HG02973 (cell line): ENCODE data around the gene KCNA3.

ENCODE experiments used
- ATAC-seq: cut with Tn5 transposase; IDR thresholded peaks from one replicate; pipeline ENCODE4 v1.9.1; 2021; ENCODE audit warnings: moderate library complexity; ENCODE audit not compliant: unreplicated experiment

Gene KCNA3

DNA sequence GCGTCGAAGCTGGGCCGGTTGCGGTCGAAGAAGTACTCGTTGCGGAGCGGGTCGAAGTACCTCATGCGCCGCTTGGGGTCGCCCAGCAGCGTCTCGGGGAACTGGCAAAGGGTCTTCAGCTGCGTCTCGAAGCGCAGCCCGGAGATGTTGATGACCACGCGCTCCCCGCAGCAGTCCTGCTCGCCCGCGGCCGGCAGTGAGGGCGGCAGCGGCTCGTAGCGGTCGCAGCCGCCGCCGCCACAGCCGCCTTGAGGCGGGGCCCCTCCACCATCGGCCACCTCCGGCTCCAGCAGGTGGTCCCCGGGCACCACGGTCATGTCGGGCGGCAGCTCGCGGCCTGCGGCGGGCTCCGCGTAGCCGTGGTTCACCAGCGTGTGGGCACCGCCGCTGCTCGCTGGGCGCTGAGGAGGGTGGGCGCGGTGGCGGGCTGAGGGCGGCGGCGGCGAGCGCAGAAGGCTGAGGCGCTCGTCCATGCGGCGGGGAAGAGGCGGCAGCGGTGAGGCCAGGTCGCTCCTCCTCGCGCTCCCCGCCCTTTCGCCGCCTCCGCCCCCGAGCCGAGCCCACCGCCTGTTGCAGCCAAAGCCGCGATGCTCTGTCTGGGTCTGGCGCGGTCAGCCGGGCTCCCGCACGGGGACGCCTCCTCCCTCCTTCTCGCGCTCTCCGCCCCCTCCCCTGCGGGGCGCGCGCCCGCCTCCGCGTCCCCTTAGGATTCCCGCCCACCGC is at the start of gene KCNA3:
TSS of gene KCNA3 (minus strand) at position 604 of the 723 bp plus-strand sequence. CDS start at position 473, 131 bp downstream.
- ATAC-seq: no peak

DNA sequence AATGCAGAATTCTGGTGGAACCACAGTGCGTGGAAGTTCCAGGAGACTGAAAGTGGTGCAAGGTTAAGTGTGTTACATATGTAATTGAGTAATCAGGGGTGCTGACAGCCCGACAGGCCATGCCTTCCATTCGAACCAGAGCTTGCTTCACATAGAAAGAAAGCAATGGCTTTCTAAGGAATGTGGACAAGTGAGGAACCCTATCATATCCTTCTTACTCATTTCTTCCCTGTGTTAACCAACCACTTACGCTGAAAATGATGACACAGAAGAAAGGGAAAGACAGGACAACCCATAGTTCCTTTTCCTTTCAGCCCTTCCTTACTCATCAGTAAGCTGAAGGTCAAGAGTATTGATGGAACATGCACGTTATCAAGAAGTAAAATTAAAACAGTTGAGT is 48.1 kb upstream of the KCNA3 start:
- ATAC-seq: no peak

GRCh38 chr1:110719908-110720307 is 45.2 kb upstream of the KCNA3 start:
- no peak for ATAC-seq

DNA sequence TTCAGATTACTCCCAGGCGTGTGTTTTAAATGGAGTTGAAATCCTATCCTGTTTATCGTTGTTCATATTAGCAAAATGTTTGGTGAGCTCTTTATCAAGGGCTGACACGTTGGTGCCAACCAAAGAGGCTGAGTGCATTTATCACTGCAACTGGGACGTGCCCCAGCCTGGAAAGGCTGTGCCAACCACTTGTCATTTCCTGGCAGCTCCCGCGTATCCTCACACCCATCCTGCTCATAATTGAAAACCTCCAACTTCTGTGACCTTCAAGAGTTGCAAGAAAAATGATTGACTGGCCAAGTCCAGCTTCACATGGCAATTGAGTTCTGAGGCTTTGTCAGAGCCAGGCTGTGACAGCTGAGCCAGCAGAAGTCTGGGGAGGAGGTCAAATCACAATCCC is 43.7 kb upstream of the KCNA3 start:
- no peak for ATAC-seq

- ATAC-seq: no peak
Measured at GRCh38 chr1:110717179-110717578, 42.4 kb upstream of the KCNA3 start.

- no peak for ATAC-seq
Measured at GRCh38 chr1:110714374-110714995, 39.7 kb upstream of the KCNA3 start.

GRCh38 chr1:110713221-110713620 is 38.5 kb upstream of the KCNA3 start:
- ATAC-seq: no peak

- no peak for ATAC-seq
Measured at GRCh38 chr1:110710314-110710713, 35.6 kb upstream of the KCNA3 start.

GRCh38 chr1:110708974-110709440 is 34.3 kb upstream of the KCNA3 start:
- no peak for ATAC-seq

DNA sequence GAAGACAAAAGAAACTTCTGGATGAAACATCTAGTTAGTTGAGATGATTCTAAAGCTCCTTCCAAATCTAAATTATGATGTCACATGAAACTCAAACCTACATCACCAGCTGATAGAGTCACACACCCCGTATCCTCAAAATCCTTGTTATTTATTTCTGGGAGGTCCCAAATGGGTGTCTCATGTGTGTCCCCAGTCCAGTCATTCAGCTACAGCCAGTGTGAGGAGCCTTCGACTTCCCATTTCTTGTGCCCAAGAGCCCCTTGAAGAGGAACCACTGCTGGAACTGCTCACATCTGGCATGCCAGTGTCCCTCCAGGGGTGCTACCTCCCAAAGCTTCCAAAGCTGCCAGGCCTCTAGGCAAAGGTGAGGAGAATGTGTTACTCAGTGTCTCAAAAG is 32.5 kb upstream of the KCNA3 start:
- ATAC-seq: no peak

- ATAC-seq: no peak
Measured at GRCh38 chr1:110706621-110707020, 31.9 kb upstream of the KCNA3 start.

- no peak for ATAC-seq
Measured at GRCh38 chr1:110702260-110702659, 27.5 kb upstream of the KCNA3 start.

- ATAC-seq: no peak
Measured at GRCh38 chr1:110700767-110701166, 26.0 kb upstream of the KCNA3 start.

GRCh38 chr1:110697606-110698005 is 22.9 kb upstream of the KCNA3 start:
- ATAC-seq: no peak

DNA sequence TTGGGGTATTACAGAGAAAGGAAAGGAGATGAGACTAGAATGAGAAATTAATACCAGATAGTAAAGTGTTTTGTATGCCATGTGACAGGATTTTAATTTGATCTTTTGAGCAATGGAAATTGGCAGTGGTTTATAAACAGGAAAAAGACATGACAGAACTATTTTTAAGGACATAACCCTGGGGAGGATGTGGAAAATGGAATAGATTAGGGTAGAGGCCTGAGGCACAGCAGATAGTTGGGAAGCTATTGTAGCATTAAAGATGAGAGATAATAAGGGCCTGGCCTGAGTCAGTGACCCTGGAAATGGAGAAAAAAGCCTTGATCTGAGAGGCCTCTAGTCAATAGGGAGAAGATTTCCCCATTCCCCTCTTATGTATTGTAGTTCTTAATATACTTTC is 22.1 kb upstream of the KCNA3 start:
- no peak for ATAC-seq

- no peak for ATAC-seq
Measured at GRCh38 chr1:110690709-110691365, 16.1 kb upstream of the KCNA3 start.

- no peak for ATAC-seq
Measured at GRCh38 chr1:110689868-110690267, 15.1 kb upstream of the KCNA3 start.

GRCh38 chr1:110688514-110688913 is 13.8 kb upstream of the KCNA3 start:
- ATAC-seq: no peak

GRCh38 chr1:110687250-110687649 is 12.5 kb upstream of the KCNA3 start:
- ATAC-seq: no peak

- no peak for ATAC-seq
Measured at GRCh38 chr1:110686188-110686587, 11.4 kb upstream of the KCNA3 start.

DNA sequence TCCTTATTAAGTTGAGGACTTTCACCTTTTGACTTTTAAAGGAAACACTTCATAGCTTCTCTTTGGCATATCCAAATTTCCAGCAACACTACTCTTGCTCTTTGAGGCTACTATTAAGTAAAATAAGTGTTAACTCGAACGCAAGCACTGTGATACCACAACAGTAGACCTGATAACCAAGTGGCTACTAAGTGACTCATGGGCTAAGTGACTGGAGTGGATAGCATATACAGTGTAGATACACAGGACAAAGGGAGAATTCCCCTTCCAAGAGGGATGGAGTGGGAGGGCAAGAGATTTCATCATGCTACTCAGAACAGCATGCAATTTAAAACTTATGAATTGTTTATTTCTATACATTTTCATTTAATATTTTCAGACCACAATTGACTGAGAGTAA is 9.8 kb upstream of the KCNA3 start:
- no peak for ATAC-seq

DNA sequence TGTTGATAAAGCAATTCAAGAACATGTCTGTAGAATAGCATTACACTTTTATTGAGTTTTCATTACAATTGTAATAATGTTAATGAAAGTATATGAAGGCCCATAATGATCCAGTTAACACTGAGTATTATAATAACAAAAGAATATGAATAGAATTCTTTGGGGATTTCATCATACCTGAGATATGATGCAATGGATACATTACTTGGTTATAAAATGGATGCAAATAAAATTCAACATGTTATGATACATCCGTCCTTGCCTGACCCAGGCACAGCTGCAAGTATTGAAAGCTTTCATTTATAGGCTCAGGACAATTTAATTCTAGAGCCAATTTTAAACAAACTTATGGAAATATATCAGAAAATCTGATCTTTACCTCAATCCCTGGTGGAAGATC is 8.2 kb upstream of the KCNA3 start:
- ATAC-seq: no peak
